K562 (cell line): ENCODE results near the gene CEBPB. TPM values are rescaled to one million over a fixed set of nuclear protein-coding genes. Genes with fewer than 3 reads are reported as not detected.

Experiments used
- ATAC-seq: fragments of 200-7000 bp; cut with Tn5 transposase; 3 replicates; pipeline ENCODE4 v1.9.1; 2020; ENCODE audit warnings: moderate library complexity
- BruUV-seq: library from RNA; stranded (reverse); fragments of 400-500 nt; replicated peaks from 2 replicates; lab custom pipeline; 2021; lab: Mats Ljungman, UMichigan
- CTCF ChIA-PET: fragments of 300-600 bp; formaldehyde crosslinking; extraction: SDS; loops from one replicate; lab custom pipeline; 2021; ENCODE audit warnings: low intra/inter-chr PET ratio; lab: Yijun Ruan, JAX
- POLR2A ChIA-PET: fragments of 300-600, 350-650 bp; sonication (Branson Sonifier 250); formaldehyde crosslinking; extraction: SDS; loops from one replicate; lab custom pipeline; 2021; ENCODE audit warnings: antibody characterized with exemption, inconsistent platforms; lab: Yijun Ruan, JAX
- DNase-seq, 4 experiments: peaks; one replicate each; pipeline versions ENCODE4 v3.0.0 to v3.0.0-alpha.2; 2011 to 2018; ENCODE audit warnings: low spot score in 3 of 4, mixed read lengths in 3 of 4; ENCODE audit errors: extremely low read depth in 1 of 4
- FAIRE-seq: peaks from 2 replicates; lab custom pipeline; 2011; peaks lifted over from hg19 to GRCh38; lab: Jason Lieb, UNC
- H2AFZ ChIP-seq: 2 replicates; pipeline ENCODE4 v1.6.0; 2011; ENCODE audit warnings: low read depth, low read length, control low read depth, inconsistent platforms
- H3K27ac ChIP-seq: fragments of 200-600 bp; 3 replicates; pipeline ENCODE4 v1.8.0; 2011; ENCODE audit warnings: low read depth, mild to moderate bottlenecking, control low read depth, inconsistent platforms, low read length, moderate library complexity, mixed read lengths; ENCODE audit errors: extremely low read depth
- H3K27me3 ChIP-seq, 2 experiments: fragments of 300-600 bp in 1 of 2; 2 replicates in 1 of 2; 3 replicates in 1 of 2; pipeline versions ENCODE4 v1.6.0 to v1.8.0; 2011; ENCODE audit warnings: inconsistent platforms in 2 of 2, low read length in 2 of 2, mild to moderate bottlenecking in 1 of 2, mixed read lengths in 1 of 2, moderate library complexity in 1 of 2; ENCODE audit not compliant: control insufficient read depth in 2 of 2, insufficient read depth in 2 of 2
- H3K36me3 ChIP-seq: fragments of 300-600 bp; 3 replicates; pipeline ENCODE4 v1.8.0; 2011; ENCODE audit warnings: mild to moderate bottlenecking, low read length, inconsistent platforms; ENCODE audit not compliant: control insufficient read depth, insufficient read depth
- H3K4me1 ChIP-seq, 2 experiments: fragments of 200-600 bp in 1 of 2; replicated peaks in 1 of 2; 2 replicates in 1 of 2; 3 replicates in 1 of 2; pipeline versions ENCODE4 v1.5.1 to v1.8.0; 2011; ENCODE audit warnings: inconsistent platforms in 2 of 2, low read length in 2 of 2, mild to moderate bottlenecking in 1 of 2, mixed read lengths in 1 of 2, moderate library complexity in 1 of 2; ENCODE audit not compliant: control insufficient read depth in 2 of 2, insufficient read depth in 2 of 2
- H3K4me2 ChIP-seq: 2 replicates; pipeline ENCODE4 v1.6.1; 2011; ENCODE audit warnings: low read length, control low read depth, inconsistent platforms, mixed read lengths; ENCODE audit not compliant: insufficient read depth
- H3K4me3 ChIP-seq: fragments of 200-600 bp; sonication (generic), shearing (Covaris generic); 2 replicates; pipeline ENCODE4 v1.5.1; 2016; ENCODE audit warnings: control low read depth, inconsistent platforms
- H3K79me2 ChIP-seq: fragments of 200-600 bp; 3 replicates; pipeline ENCODE4 v1.8.0; 2011; ENCODE audit warnings: low read length, inconsistent platforms; ENCODE audit not compliant: control insufficient read depth, insufficient read depth
- H3K9ac ChIP-seq, 2 experiments: 2 replicates each; pipeline versions ENCODE4 v1.6.0 to v1.6.1; 2011; ENCODE audit warnings: low read depth in 2 of 2, low read length in 2 of 2, control low read depth in 1 of 2, inconsistent platforms in 1 of 2, mild to moderate bottlenecking in 1 of 2, mixed read lengths in 1 of 2; ENCODE audit not compliant: insufficient read depth in 1 of 2
- H3K9me1 ChIP-seq: one replicate; pipeline ENCODE4 v1.6.0; 2011; ENCODE audit warnings: inconsistent platforms, mild to moderate bottlenecking, low read length, moderate library complexity; ENCODE audit not compliant: control insufficient read depth, insufficient read depth
- H3K9me3 ChIP-seq: replicated peaks from 2 replicates; pipeline ENCODE4 v1.5.1; 2011; ENCODE audit warnings: low read depth, low read length, inconsistent platforms; ENCODE audit not compliant: control insufficient read depth, insufficient read depth
- H4K20me1 ChIP-seq: replicated peaks from 2 replicates; pipeline ENCODE4 v1.6.1; 2011; ENCODE audit warnings: low read length, inconsistent platforms, mixed read lengths; ENCODE audit not compliant: control insufficient read depth, insufficient read depth
- C11orf30 ChIP-seq: fragments of 450-650 bp; IDR thresholded peaks from 2 replicates; pipeline ENCODE4 v1.6.1; 2016; ENCODE audit warnings: low read depth, mild to moderate bottlenecking
- ELF4 ChIP-seq: fragments of 450-650 bp; formaldehyde crosslinking; IDR thresholded peaks from 2 replicates; pipeline ENCODE4 v1.4.0; 2022; ENCODE audit warnings: missing genetic modification characterization
- KDM4B ChIP-seq, 2 experiments: fragments of 450-650 bp in 1 of 2; sonication (generic) in 1 of 2; IDR thresholded peaks; 2 replicates each; pipeline ENCODE4 v1.6.1; 2016 to 2017; ENCODE audit warnings: borderline replicate concordance in 2 of 2, antibody characterized with exemption in 1 of 2, low read depth in 1 of 2, mild to moderate bottlenecking in 1 of 2
- MEF2A ChIP-seq: IDR thresholded peaks from 2 replicates; pipeline ENCODE4 v1.6.1; 2011; ENCODE audit warnings: low read depth, mild to moderate bottlenecking, low read length, moderate library complexity; ENCODE audit not compliant: control insufficient read depth
- NR2C1 ChIP-seq, 2 experiments: fragments of 450-650 bp; IDR thresholded peaks; 2 replicates each; pipeline ENCODE4 v1.6.1; 2017; ENCODE audit warnings: mild to moderate bottlenecking in 2 of 2, antibody characterized with exemption in 1 of 2, inconsistent platforms in 1 of 2, missing compliant biosample characterization in 1 of 2, missing genetic modification characterization in 1 of 2
- PRMT5 ChIP-seq: sonication (generic); formaldehyde crosslinking; IDR thresholded peaks from 2 replicates; pipeline ENCODE4 v1.5.0; 2020; ENCODE audit warnings: missing genetic modification reagents
- RBM25 ChIP-seq: fragments of 200-400 bp; formaldehyde crosslinking; IDR thresholded peaks from 2 replicates; pipeline ENCODE4 v1.6.1; 2018; ENCODE audit warnings: low read length, low read depth, moderate library complexity; ENCODE audit not compliant: severe bottlenecking
- STAT5B ChIP-seq: fragments of 250-450 bp; sonication (Bioruptor Pico); IDR thresholded peaks from 2 replicates; pipeline ENCODE4 v1.8.0; 2021; ENCODE audit warnings: mild to moderate bottlenecking, inconsistent platforms
- ZNF146 ChIP-seq: IDR thresholded peaks from one replicate; pipeline ENCODE4 v1.6.1; 2018; ENCODE audit warnings: missing compliant biosample characterization; ENCODE audit not compliant: unreplicated experiment
- ZNF316 ChIP-seq: fragments of 450-650 bp; IDR thresholded peaks from 2 replicates; pipeline ENCODE4 v1.6.1; 2016
- ZNF696 ChIP-seq: fragments of 250-450 bp; sonication (Bioruptor Pico); conservative IDR thresholded peaks from 2 replicates; pipeline ENCODE4 v1.4.0; 2020; ENCODE audit warnings: mild to moderate bottlenecking, moderate library complexity
- WGBS: fragments of 100-300 bp; shearing (Covaris generic); methylation state at CpG from one replicate; pipeline ENCODE4 v1.1.6; 2016; ENCODE audit warnings: low coverage, mixed read lengths; ENCODE audit not compliant: insufficient coverage; ENCODE audit errors: missing lambda C conversion rate; 5-methylcytosine and 5-hydroxymethylcytosine counted together
- in situ Hi-C: fragments of 300-500 bp; cut with MboI; formaldehyde crosslinking; loops from 4 replicates; pipeline ENCODE4 v1.15.0; 2018; ENCODE audit warnings: inconsistent platforms, mixed read lengths
- intact Hi-C: fragments of 100-400 bp; cut with micrococcal nuclease; formaldehyde crosslinking; loops from 2 replicates; pipeline ENCODE4 v1.14.2; 2022
- polyA plus RNA-seq, 8 experiments: library from polyadenylated mRNA; depleted of rRNA in 4 of 8; stranded (reverse) in 5 of 8; unstranded in 3 of 8; fragments of >200 nt; fragmentation: Nextera tagmentation in 2 of 8; fragmentation: Illumina TruSeq in 1 of 8; extraction: Ambion mirVana in 2 of 8; extraction: Trizol in 1 of 8; gene quantifications; 2 replicates each; pipeline versions ENCODE4 v1.2.1 to v1.2.3, GENCODE V29; 2011 to 2014; ENCODE audit warnings: inconsistent platforms in 1 of 8, missing spikeins in 1 of 8
- total RNA-seq, 7 experiments: library from RNA; depleted of rRNA in 6 of 7; stranded (reverse); fragments of >200 nt in 6 of 7; fragmentation: Illumina TruSeq in 2 of 7; extraction: Trizol in 2 of 7; gene quantifications; 2 replicates each; pipeline versions ENCODE4 v1.2.1 to v1.2.3, GENCODE V29; 2011 to 2021; ENCODE audit warnings: low replicate concordance in 1 of 7
- TF ChIP-seq, protein P1 (sequence below): fragments of 250-450 bp; sonication (Bioruptor Pico); IDR thresholded peaks from 2 replicates; pipeline ENCODE4 v1.5.1; 2021; ENCODE audit warnings: mild to moderate bottlenecking

The CEBPB gene
- total and polyA plus RNA-seq, 9 of the 15 experiments (the other 6 are each of a cell fraction or from before 2014, with no cell fraction given), result 1.2 to 72.6 (median 7.8) TPM

DNA sequence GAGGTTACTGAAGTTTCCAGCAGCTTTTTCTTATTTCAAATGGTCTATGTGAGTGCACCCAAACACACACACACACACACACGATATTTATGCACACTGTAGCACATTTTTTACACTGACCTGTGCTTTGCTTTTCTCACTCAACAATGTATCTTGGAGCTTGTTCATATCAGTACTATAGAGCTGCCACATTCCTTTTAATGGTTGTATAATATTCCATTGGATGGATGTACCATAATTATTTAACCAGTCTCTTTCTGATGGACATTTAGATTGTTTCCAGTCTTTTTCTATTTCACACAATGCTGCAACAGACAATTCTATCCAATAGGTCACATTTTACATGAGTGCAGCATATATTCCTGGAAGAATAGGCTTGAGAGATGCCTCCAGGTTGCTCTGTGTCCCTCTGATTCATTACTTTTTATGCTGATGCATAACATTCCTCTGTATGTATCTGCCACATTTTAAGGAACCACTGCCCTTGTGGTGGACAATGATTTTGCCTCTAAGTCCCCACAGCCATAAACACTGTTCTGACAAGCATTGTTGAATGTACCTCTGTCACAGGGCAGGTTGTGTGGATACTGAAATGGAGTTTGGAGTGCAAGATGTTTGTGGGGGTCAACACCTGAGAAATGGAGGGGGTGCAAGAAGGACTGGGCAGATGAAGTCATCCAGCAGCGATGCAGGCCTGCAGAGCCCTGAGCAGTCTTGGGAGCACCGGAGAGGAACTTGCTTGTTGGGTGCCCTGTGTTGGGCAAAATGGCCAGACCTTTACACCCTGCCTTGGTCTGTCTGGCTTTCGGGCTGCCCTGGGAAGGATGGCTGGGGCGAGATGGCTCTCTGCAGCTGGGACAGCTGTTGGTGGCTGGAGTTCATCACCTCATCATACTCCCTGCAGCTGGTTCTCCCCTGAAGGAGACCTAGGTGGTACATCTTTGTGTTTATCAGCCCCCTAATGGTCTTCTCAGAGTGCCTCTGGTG is 13.6 kb downstream of the CEBPB start:
- TF ChIP-seq, protein P1, sequence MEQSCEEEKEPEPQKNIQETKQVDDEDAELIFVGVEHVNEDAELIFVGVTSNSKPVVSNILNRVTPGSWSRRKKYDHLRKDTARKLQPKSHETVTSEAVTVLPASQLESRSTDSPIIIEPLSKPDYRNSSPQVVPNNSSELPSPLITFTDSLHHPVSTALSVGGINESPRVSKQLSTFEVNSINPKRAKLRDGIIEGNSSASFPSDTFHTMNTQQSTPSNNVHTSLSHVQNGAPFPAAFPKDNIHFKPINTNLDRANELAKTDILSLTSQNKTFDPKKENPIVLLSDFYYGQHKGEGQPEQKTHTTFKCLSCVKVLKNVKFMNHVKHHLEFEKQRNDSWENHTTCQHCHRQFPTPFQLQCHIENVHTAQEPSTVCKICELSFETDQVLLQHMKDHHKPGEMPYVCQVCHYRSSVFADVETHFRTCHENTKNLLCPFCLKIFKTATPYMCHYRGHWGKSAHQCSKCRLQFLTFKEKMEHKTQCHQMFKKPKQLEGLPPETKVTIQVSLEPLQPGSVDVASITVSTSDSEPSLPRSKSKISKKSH (CRISPR knock-in tag), result no peak
- TF ChIP-seq PRMT5 (no peak), ZNF146 (peak; percentile 75), C11orf30 (0 out of 2 replicates have a peak, but pooled peaks have one; percentile 10), ZNF316 (0 out of 2 replicates have a peak, but pooled peaks have one; percentile 28), MEF2A (no peak), ZNF696 (no peak), NR2C1 (IDR thresholded peaks at IDR 0.05) (no peak), NR2C1 (tag; IDR thresholded peaks at IDR 0.05) (no peak), STAT5B (no peak), RBM25 (peak; percentile 53), KDM4B (IDR thresholded peaks at IDR 0.05; ENCODE audit: borderline replicate concordance in 2 of 2, low read depth in 1 of 2) (no peak), ELF4 (no peak)

More for the DNA sequence above, 13.6 kb downstream of the CEBPB start:
- DNase-seq (no peak), FAIRE-seq (peak; percentile 32), ATAC-seq (no peak)
- H3K79me2 ChIP-seq, result no peaks in the 10 kb centered on the region
- 22% methylated on average over 5 of the region's 5 CpGs for WGBS
- in situ Hi-C loops, result no loop called here
- intact Hi-C loops, result no loop called here
- no peaks in the 10 kb centered on the region for H3K9me1 ChIP-seq
- ChIA-PET POLR2A (interaction anchor here (2.6 kb wide), 1 partner anchor 10 kb away, joined by 11 read pairs; no protein-coding TSS in a partner anchor), CTCF (no interaction called here)
- no peak overlapping the region for H3K27ac ChIP-seq
- H3K9ac ChIP-seq, result no peak overlapping the region
- H3K27me3 ChIP-seq, result peaks cover 11 to 14% of the 10 kb centered on the region in 2 experiments; a peak in 1 of 5 replicates
- no peaks in the 10 kb centered on the region for H3K36me3 ChIP-seq
- peaks cover 0 to 10% of the 10 kb centered on the region in 2 experiments; a peak in 1 of 5 replicates for H3K4me1 ChIP-seq
- no TSS peak for BruUV-seq
- no peak overlapping the region for H3K4me3 ChIP-seq
- no peak overlapping the region for H3K4me2 ChIP-seq
- no peaks in the 10 kb centered on the region for H4K20me1 ChIP-seq
- H2AFZ ChIP-seq, result no peak overlapping the region
- no peaks in the 10 kb centered on the region; the same call in 1 of the 2 replicates for H3K9me3 ChIP-seq
